Suppressor macrophage treated with lipopolysaccharide for 1 hour (primary cell): ENCODE data around the gene CEND1.

Source experiments
- DNase-seq, 3 donors: peaks; one replicate each; pipeline ENCODE4 v3.0.0-alpha.2; 2020 to 2022

Gene CEND1

GRCh38 chr11:827146-827896, 37.4 kb upstream of the CEND1 start:
- DNase-seq, result peak in 1 of 3 donors; percentile 34

- DNase-seq, result peak in 1 of 3 donors; percentile 30
These were observed 36.9 kb upstream of the CEND1 start for GRCh38 chr11:826836-827145.

- DNase-seq, result no peak
These were observed 36.3 kb upstream of the CEND1 start for GRCh38 chr11:826227-826621.

- DNase-seq, result no peak
These were observed 35.7 kb upstream of the CEND1 start for GRCh38 chr11:825366-826226.

GRCh38 chr11:824942-825341, 35.1 kb upstream of the CEND1 start:
- no peak for DNase-seq

GRCh38 chr11:824292-824880, 34.5 kb upstream of the CEND1 start:
- no peak for DNase-seq

GRCh38 chr11:823441-824291, 33.8 kb upstream of the CEND1 start:
- no peak for DNase-seq

- peak in 2 of 3 donors; percentile 43 to 62 for DNase-seq
These were observed 31.9 kb upstream of the CEND1 start for GRCh38 chr11:821512-822371.

GRCh38 chr11:820655-821511, 31.0 kb upstream of the CEND1 start:
- DNase-seq, result peak; percentile 89 to 91 (median 89)

- peak; percentile 64 to 84 (median 68) for DNase-seq
These were observed 30.2 kb upstream of the CEND1 start for GRCh38 chr11:819943-820649.

GRCh38 chr11:819129-819931, 29.4 kb upstream of the CEND1 start:
- peak; percentile 92 to 99 (median 97) for DNase-seq

GRCh38 chr11:818396-819128, 28.7 kb upstream of the CEND1 start, which contains the start of gene PNPLA2:
TSS of gene PNPLA2 (plus strand) at chr11:818914. CDS start at chr11:819719, 805 bp downstream.
- DNase-seq, result peak in 1 of 3 donors; percentile 24

- DNase-seq, result no peak
These were observed 26.5 kb upstream of the CEND1 start for GRCh38 chr11:816433-816779.

- no peak for DNase-seq
These were observed 26.0 kb upstream of the CEND1 start for GRCh38 chr11:815675-816432.

- no peak for DNase-seq
These were observed 23.7 kb upstream of the CEND1 start for GRCh38 chr11:813456-814096.

- no peak for DNase-seq
These were observed 23.2 kb upstream of the CEND1 start for GRCh38 chr11:813072-813455.

- no peak for DNase-seq
These were observed 22.5 kb upstream of the CEND1 start for GRCh38 chr11:812390-812789.
